PC-9 (cell line): ENCODE data around the gene SLC6A3.

ENCODE experiments used
- CTCF ChIP-seq: fragments of 200-600 bp; sonication (generic); conservative IDR thresholded peaks from 2 replicates; pipeline ENCODE4 v1.6.1; 2017; ENCODE audit warnings: mixed run types, antibody characterized with exemption, mild to moderate bottlenecking, moderate library complexity
- EZH2 ChIP-seq: fragments of 200-600 bp; sonication (generic); IDR thresholded peaks from 2 replicates; pipeline ENCODE4 v1.8.0; 2017; ENCODE audit warnings: antibody characterized with exemption, low read depth

GRCh38 chr5:1429496-1429895, 15.7 kb downstream of the SLC6A3 start:
- TF ChIP-seq CTCF, result no peak
- no peak for TF ChIP-seq EZH2
